ENCODE results near the gene NKAIN2. TPM values are rescaled to one million over a fixed set of nuclear protein-coding genes. Genes with fewer than 3 reads are reported as not detected.

The NKAIN2 gene
- polyA plus RNA-seq, 1 of the 3 experiments (the other 2 are of a cell fraction), result not detected

- H3K4me3 ChIP-seq (ENCODE audit: low read depth in 2 of 2, low read length in 1 of 2), result no peak overlapping the region
- no peak overlapping the region for H3K27ac ChIP-seq (ENCODE audit: low read depth in 2 of 2, low read length in 1 of 2)
- no peak for TF ChIP-seq RCOR1 (IDR thresholded peaks at IDR 0.05; ENCODE audit: low read length)
- TF ChIP-seq GATA2 (CRISPR knock-in tag; IDR thresholded peaks at IDR 0.05), result no peak
- TF ChIP-seq EZH2phosphoT487 (IDR thresholded peaks at IDR 0.05; ENCODE audit: borderline replicate concordance, low read depth), result no peak
- TF ChIP-seq FOSL2 (IDR thresholded peaks at IDR 0.05; ENCODE audit: borderline replicate concordance, low read depth), result no peak
- no peaks in the 10 kb centered on the region for H3K36me3 ChIP-seq (replicated peaks in 1 of 2; ENCODE audit: control insufficient read depth in 1 of 2, insufficient read depth in 2 of 2, low read length in 1 of 2)
- 0% methylated on average over 3 of the region's 3 CpGs for WGBS (ENCODE audit: low lambda C conversion rate)
- ChIA-PET CTCF (interaction anchor here (1.2 kb wide), 1 partner anchor 14 kb away, joined by 3 read pairs; no protein-coding TSS in a partner anchor), POLR2A (no interaction called here)
- no peaks in the 10 kb centered on the region for H3K79me2 ChIP-seq (ENCODE audit: insufficient read depth)
- no peak overlapping the region for H3K9ac ChIP-seq
- H3F3A ChIP-seq (replicated peaks; ENCODE audit: insufficient read depth), result no peaks in the 10 kb centered on the region
- no peak overlapping the region for H2AFZ ChIP-seq (ENCODE audit: low read depth)
- 0 out of 4 replicates have a peak, but pooled peaks cover 0 to 3% of the 10 kb centered on the region in 2 experiments for H3K4me1 ChIP-seq (ENCODE audit: control insufficient read depth in 1 of 2, insufficient read depth in 2 of 2, low read depth in 1 of 2, low read length in 1 of 2)
- no peaks in the 10 kb centered on the region for H4K20me1 ChIP-seq (ENCODE audit: insufficient read depth)
- H3K9me3 ChIP-seq, result no peaks in the 10 kb centered on the region
- H3K4me2 ChIP-seq, result no peak overlapping the region
- no peaks in the 10 kb centered on the region; the same call in 1 of the 2 replicates for H3K27me3 ChIP-seq (ENCODE audit: insufficient read depth)
- no peaks in the 10 kb centered on the region for H3K9me2 ChIP-seq
- no peak for DNase-seq
These were observed 25.8 kb downstream of the NKAIN2 start for GRCh38 chr6:123829302-123829953.

GRCh38 chr6:123830120-123830519 is 26.5 kb downstream of the NKAIN2 start:
- TF ChIP-seq ZBTB33 (IDR thresholded peaks at IDR 0.05; ENCODE audit: borderline replicate concordance, low read depth) (no peak), MEF2A (IDR thresholded peaks at IDR 0.05; ENCODE audit: borderline replicate concordance, low read depth) (no peak), TCF12 (IDR thresholded peaks at IDR 0.05) (no peak), FOXJ3 (CRISPR knock-in tag; IDR thresholded peaks at IDR 0.05) (no peak), EP300 (IDR thresholded peaks at IDR 0.05; ENCODE audit: borderline replicate concordance in 1 of 2, low read depth in 1 of 2, low read length in 1 of 2) (no peak), YY1 (IDR thresholded peaks at IDR 0.05; ENCODE audit: low read depth) (no peak), RXRA (IDR thresholded peaks at IDR 0.05; ENCODE audit: borderline replicate concordance, low read depth) (no peak), POLR2AphosphoS5 (IDR thresholded peaks at IDR 0.05; ENCODE audit: low read depth, low read length) (no peak), TAF1 (IDR thresholded peaks at IDR 0.05; ENCODE audit: borderline replicate concordance, low read depth, low read length) (no peak), PBX3 (IDR thresholded peaks at IDR 0.05) (no peak), RCOR1 (IDR thresholded peaks at IDR 0.05; ENCODE audit: low read length) (no peak)
- Histone ChIP-seq H3K4me2 (no peak overlapping the region), H4K20me1 (ENCODE audit: insufficient read depth) (no peaks in the 10 kb centered on the region), H2AFZ (ENCODE audit: low read depth) (no peak overlapping the region), H3K9me3 (no peaks in the 10 kb centered on the region), H3K4me3 (ENCODE audit: low read depth in 2 of 2, low read length in 1 of 2) (no peak overlapping the region), H3K9me2 (no peaks in the 10 kb centered on the region), H3K9ac (no peak overlapping the region), H3K79me2 (ENCODE audit: insufficient read depth) (no peaks in the 10 kb centered on the region), H3K27me3 (ENCODE audit: insufficient read depth) (no peaks in the 10 kb centered on the region; the same call in 1 of the 2 replicates), H3K36me3 (replicated peaks in 1 of 2; ENCODE audit: control insufficient read depth in 1 of 2, insufficient read depth in 2 of 2, low read length in 1 of 2) (no peaks in the 10 kb centered on the region), H3K27ac (ENCODE audit: low read depth in 2 of 2, low read length in 1 of 2) (no peak overlapping the region), H3K4me1 (ENCODE audit: control insufficient read depth in 1 of 2, insufficient read depth in 2 of 2, low read depth in 1 of 2, low read length in 1 of 2) (0 out of 4 replicates have a peak, but pooled peaks cover 0 to 3% of the 10 kb centered on the region in 2 experiments), H3F3A (replicated peaks; ENCODE audit: insufficient read depth) (no peaks in the 10 kb centered on the region)
- DNase-seq, result no peak
- 3% methylated on average over 3 of the region's 3 CpGs for WGBS (ENCODE audit: low lambda C conversion rate)
- POLR2A ChIA-PET, result no interaction called here
- CTCF ChIA-PET, result no interaction called here

Data from SK-N-SH (cell line).